ENCODE measurements around the gene INVS. TPM values are rescaled to one million over a fixed set of nuclear protein-coding genes. Genes with fewer than 3 reads are reported as not detected.

Gene INVS
- total RNA-seq, 1 experiment from 2014 or later = 21.1 TPM

GRCh38 chr9:100346836-100347235 lies 247.8 kb downstream of the INVS start:
- Histone ChIP-seq H3K79me2 (ENCODE audit: insufficient read depth, low read length) (peaks cover 99% of the 10 kb centered on the region), H3K36me3 (ENCODE audit: control insufficient read depth in 1 of 2, insufficient read depth in 2 of 2, low read length in 2 of 2) (peaks cover 20 to 35% of the 10 kb centered on the region in 2 experiments), H3K9ac (ENCODE audit: low read length) (no peak overlapping the region), H3K4me3 (replicated peaks in 1 of 2; ENCODE audit: low read depth in 1 of 2, low read length in 2 of 2) (no peak overlapping the region), H3K4me1 (ENCODE audit: control insufficient read depth in 1 of 2, insufficient read depth in 2 of 2, low read length in 2 of 2) (peaks cover 0 to 16% of the 10 kb centered on the region in 2 experiments; a peak in 1 of 4 replicates), H4K20me1 (ENCODE audit: insufficient read depth) (peaks cover 23% of the 10 kb centered on the region), H3K27me3 (ENCODE audit: insufficient read depth, low read length) (no peaks in the 10 kb centered on the region), H3K9me3 (ENCODE audit: control insufficient read depth in 1 of 2, insufficient read depth in 1 of 2, low read depth in 1 of 2, low read length in 2 of 2) (no peaks in the 10 kb centered on the region), H3K27ac (ENCODE audit: low read depth, low read length) (no peak overlapping the region), H3K9me2 (ENCODE audit: insufficient read depth) (no peaks in the 10 kb centered on the region), H3K4me2 (ENCODE audit: low read length) (no peak overlapping the region), H2AFZ (ENCODE audit: low read depth, low read length, poor library complexity, severe bottlenecking) (no peak overlapping the region)
- ChIA-PET POLR2A (no interaction called here), RAD21 (ENCODE audit: low non-redundant PET in 1 of 2, low total read pairs in 2 of 2, uncharacterized antibody in 2 of 2, unreplicated experiment in 2 of 2) (no interaction called here), CTCF (no interaction called here)
- DNase-seq (ENCODE audit: low read depth, low spot score) (no peak), ATAC-seq (no peak)
- BruUV-seq (replicated peaks) = no TSS peak
- TF ChIP-seq SRF (IDR thresholded peaks at IDR 0.05; ENCODE audit: low read depth) (no peak), SIN3A (IDR thresholded peaks at IDR 0.05; ENCODE audit: low read depth) (no peak), EZH2 (IDR thresholded peaks at IDR 0.05) (no peak), FOSL1 (IDR thresholded peaks at IDR 0.05; ENCODE audit: low read depth) (no peak), SP1 (IDR thresholded peaks at IDR 0.05; ENCODE audit: low read depth) (no peak), RAD21 (IDR thresholded peaks at IDR 0.05; ENCODE audit: low read depth) (no peak), CEBPB (IDR thresholded peaks at IDR 0.05; ENCODE audit: low read depth) (no peak), YY1 (IDR thresholded peaks at IDR 0.05; ENCODE audit: extremely low read depth, insufficient replicate concordance, low read depth, low read length) (no peak), TCF7L2 (IDR thresholded peaks at IDR 0.05; ENCODE audit: borderline replicate concordance, extremely low read depth, insufficient read depth, insufficient read length) (no peak), CBX3 (IDR thresholded peaks at IDR 0.05; ENCODE audit: low read depth) (no peak), JUND (IDR thresholded peaks at IDR 0.05) (no peak), ZNF274 (IDR thresholded peaks at IDR 0.05; ENCODE audit: low read depth, low read length) (no peak), EZH2phosphoT487 (IDR thresholded peaks at IDR 0.05; ENCODE audit: borderline replicate concordance) (no peak), EGR1 (IDR thresholded peaks at IDR 0.05; ENCODE audit: low read depth) (no peak), REST (IDR thresholded peaks at IDR 0.05; ENCODE audit: low read depth) (no peak), POLR2AphosphoS5 (IDR thresholded peaks at IDR 0.05; ENCODE audit: low read depth, low read length) (no peak)
- TF ChIP-seq, protein P1, sequence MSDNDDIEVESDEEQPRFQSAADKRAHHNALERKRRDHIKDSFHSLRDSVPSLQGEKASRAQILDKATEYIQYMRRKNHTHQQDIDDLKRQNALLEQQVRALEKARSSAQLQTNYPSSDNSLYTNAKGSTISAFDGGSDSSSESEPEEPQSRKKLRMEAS (IDR thresholded peaks at IDR 0.05) = no peak
- intact Hi-C loops (cut with micrococcal nuclease) = no loop called here

Data from HCT116 (cell line).